ENCODE results near the gene PCDH19.
"Not testable (repeated sequence)": the region's sequence is repeated elsewhere in the genome, so short reads cannot be mapped to it uniquely, and the experiment has no call there.

PCDH19 gene, protein sequence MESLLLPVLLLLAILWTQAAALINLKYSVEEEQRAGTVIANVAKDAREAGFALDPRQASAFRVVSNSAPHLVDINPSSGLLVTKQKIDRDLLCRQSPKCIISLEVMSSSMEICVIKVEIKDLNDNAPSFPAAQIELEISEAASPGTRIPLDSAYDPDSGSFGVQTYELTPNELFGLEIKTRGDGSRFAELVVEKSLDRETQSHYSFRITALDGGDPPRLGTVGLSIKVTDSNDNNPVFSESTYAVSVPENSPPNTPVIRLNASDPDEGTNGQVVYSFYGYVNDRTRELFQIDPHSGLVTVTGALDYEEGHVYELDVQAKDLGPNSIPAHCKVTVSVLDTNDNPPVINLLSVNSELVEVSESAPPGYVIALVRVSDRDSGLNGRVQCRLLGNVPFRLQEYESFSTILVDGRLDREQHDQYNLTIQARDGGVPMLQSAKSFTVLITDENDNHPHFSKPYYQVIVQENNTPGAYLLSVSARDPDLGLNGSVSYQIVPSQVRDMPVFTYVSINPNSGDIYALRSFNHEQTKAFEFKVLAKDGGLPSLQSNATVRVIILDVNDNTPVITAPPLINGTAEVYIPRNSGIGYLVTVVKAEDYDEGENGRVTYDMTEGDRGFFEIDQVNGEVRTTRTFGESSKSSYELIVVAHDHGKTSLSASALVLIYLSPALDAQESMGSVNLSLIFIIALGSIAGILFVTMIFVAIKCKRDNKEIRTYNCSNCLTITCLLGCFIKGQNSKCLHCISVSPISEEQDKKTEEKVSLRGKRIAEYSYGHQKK (N-terminal part only)

DNA sequence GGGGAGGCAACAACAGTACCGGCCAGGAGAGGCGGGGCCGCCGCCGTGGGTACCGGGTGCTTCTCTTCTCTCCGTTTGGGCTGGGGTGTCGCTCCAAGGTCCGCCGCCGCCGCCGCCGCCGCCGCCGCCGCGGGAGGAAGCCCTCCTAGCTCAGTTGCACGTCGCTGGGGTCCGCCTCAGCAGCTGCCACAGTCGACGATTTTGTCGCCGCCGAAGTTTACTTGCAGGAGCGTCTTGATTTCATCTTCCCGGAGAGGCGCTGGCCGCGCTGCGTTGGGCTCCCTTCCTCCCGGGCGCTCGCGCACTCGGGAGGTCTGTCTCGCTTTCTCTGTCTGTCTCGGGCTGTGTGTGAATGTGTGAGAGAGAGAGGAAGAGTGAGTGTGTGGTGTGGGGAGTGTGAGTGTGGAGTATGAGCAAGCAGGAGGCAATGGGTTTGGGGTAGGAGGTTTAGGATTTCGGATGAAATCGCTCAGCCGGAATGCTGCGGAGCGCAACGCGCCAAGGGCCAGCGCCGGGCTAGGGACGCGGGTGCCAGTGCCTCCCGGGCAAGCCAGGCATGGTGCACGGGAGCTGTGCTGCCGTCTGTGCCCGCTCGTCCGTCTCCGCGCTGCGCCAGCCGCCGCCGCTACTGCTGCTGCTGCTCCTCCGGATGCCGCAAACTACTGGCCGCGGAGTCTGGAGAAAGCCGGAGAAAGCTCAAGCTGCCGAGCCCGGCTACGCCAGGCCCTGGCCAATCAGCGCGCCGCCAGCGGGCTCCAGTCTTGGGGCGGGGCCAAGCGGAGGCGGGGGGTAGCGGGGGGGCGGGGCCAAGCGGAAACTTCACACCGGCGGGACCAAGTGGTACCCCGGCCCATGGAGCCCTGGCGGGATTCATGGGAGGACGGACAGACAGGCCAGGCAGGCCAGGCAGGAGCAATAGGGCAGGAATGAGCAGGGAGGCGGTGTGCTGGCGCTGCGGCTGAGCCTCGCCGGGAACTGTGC, at the start of gene PCDH19:
Gene PCDH19, minus strand, starts transcription at position 664 of the 981 bp plus-strand sequence. CDS start 1,676 bp downstream, outside the sequence.
- DNase-seq (ENCODE audit: low read depth), result no peak

DNA sequence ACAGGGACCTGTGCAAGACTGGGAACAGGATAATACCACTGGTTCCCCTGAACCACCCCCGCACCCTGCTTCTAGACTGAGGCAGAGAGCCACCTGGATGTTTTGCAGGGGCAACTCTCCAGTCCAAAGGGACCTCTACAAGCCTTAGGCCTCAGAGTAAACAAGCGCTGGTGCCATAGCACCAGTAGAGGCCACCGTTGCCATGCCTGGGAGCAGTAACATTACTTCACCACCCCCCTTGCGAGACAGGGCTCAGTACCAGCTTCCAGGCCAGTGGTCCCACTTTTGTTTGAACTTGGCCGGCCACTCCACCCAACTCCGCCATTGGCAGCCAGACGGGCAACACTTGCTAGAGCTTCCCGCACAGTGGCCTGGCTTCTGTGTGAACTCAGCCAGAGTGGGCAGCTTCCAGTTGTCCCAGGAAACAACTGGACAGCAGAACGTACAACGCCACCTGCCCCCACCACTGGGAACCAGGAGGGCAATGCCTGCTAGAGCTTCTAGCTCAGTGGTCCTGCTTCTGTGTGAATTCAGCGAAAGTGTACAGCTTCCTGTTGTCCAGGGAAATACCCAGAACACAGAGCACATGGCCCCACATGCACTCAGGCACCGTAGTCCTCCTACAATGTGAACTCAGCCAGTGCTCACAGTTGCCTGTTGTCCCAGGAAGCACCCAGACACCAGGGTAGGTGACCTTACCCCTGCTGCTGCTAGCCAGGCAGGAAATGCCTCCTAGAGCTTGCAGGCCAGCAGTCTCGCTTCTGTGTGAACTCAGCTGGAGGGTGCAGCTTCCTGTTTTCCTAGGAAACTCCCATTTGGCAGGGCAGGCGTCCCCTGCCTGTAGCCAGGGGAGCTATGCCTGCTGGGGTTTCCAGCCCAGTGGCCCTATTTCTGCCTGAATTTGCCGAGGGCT, 39.9 kb upstream of the PCDH19 start:
- DNase-seq (ENCODE audit: low read depth), result no peak

DNA sequence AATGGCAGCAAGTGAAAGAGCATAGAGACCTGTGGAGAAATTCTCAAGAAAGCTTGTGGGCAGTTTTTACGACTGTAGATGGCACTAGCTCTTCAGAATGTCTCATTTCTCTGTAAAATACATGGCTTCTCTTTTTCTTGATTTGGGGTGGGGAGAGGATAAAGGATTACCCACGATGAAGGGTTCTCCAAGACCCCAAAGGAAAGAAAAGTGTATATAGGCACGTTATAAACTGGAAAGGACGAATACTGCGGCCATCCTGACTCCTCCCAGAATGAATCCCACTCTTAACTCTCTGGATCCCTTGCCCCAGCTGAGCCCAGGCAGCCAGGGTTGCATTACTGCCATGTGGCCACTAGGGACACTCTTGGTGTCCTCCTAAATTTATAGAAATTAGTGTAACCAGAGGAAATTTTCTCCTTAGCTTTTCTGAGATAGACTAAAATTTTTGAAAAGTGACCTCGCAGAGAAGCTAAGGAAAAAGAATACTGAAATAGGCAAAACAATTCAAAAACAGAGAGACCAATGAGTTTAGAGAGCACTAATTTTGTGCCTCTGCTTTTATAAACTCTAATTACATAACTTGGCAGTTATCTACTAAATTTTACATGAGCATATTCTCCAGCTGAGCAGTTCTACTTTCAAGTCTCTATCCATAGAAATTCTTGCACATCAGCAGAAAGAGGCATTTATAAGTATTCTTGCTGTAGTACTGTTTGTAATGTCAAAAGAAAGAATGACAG, 37.8 kb upstream of the PCDH19 start:
- DNase-seq (ENCODE audit: low read depth), result no peak

DNA sequence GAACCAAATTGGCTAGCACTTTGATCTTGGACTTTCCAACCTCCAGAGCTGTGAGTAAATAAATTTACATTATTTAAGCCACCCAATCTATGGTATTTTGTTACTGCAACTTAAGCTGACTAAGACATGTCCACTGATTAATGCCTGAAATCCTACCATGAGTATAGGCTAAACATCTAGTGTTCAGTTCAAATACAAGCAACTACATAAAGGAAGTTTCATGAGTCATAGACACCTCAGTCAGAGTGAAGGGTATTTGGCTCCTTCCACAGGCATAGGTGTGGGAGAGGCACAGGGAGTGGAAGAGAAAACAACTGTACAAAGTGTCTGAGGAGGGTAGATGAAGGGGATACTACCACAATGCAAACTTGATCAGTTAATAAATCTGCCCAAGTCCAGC, 35.5 kb upstream of the PCDH19 start:
- no peak for DNase-seq (ENCODE audit: low read depth)

DNA sequence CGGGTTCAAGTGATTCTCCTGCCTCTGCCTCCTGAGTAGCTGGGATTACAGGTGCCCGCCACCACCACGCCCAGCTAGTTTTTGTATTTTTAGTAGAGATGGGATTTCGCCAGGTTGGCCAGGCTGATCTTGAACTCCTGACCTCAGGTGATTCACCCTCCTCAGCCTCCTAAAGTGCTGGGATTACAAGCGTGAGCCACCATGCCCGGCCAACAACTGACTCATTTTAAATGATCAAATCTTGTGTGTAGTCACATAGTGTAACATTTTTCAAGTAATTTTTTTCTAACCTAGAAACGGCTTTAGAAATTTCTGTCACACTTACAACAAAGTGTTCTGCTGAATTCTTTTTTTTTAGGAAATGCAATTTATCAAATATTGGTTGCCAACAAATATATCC, 31.2 kb upstream of the PCDH19 start:
- not testable (repeated sequence) for DNase-seq (ENCODE audit: low read depth)

DNA sequence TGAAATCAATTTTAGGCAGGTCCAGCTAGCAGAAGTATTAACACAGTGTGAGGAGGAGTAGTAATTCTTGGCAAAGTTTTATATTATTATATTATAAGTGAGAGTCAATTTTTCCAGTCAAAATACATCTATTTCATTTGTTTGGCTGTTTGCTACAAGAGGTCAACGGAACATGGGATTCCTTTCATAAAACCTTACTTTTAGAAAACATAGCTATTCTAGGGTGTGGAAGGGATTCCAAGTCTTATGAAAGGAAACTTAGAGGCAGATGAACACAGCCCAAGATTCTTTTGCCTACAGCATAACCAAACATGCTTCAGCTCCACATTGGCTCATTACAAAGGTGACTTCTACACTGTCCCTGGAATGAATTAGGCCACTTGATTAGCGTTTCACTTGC, 29.9 kb upstream of the PCDH19 start:
- DNase-seq (ENCODE audit: low read depth), result no peak

DNA sequence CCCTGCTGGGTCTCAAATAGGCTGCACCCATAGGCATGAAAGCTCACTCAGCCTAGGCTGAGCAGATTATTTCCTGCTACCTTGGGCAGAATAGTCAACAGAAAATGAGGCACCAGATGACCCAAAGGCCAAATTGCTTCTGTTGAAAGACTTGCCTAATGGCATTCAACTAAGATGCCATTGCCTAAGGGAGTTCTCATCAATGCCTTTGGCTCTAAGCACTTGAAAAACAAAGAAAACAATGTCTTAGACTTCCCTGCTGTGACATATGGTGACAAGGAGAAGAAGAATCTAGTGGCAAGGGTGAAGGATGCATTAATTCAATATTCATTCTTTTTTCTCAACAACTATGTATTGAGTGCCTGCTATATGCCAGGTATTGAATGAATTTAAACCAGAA, 25.7 kb upstream of the PCDH19 start:
- no peak for DNase-seq (ENCODE audit: low read depth)

DNA sequence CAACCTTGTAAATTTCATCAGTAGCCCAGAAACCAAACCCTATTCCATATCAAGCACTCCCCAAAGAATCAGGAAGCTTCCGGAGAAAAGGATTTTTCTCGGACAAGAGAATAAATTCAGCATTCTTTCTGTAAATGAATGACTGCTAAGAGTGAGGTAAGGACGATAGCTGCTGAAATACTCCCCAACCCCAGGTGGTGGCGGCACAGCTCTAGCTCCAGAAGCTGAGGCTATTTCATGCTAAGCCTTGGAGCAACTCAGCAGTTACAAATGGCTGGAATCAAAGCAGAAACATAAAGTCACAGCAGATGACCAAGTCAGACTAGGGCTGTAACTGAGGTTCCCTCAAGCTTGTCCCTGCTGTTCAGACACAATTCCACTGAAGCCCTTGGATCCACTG, 13.9 kb upstream of the PCDH19 start:
- DNase-seq (ENCODE audit: low read depth), result no peak

DNA sequence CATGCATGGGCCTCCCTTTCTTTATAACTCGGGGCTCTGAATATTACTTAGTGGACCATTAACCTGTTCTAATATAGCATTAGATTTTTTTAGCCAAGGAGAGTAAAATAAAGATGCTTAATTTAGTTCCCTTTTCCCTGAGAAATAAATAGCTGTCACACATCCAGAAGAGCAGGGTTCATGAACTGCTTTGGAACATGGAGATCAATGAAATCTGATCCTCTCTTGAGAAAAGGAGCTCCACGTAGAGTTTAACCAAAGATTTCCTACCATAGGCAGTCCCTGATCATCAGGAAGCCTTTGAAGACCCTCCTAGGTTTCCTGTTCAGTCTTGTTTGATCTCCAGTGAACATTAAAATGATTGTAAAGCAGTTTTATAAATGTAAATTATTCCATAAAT, 8.5 kb upstream of the PCDH19 start:
- no peak for DNase-seq (ENCODE audit: low read depth)

DNA sequence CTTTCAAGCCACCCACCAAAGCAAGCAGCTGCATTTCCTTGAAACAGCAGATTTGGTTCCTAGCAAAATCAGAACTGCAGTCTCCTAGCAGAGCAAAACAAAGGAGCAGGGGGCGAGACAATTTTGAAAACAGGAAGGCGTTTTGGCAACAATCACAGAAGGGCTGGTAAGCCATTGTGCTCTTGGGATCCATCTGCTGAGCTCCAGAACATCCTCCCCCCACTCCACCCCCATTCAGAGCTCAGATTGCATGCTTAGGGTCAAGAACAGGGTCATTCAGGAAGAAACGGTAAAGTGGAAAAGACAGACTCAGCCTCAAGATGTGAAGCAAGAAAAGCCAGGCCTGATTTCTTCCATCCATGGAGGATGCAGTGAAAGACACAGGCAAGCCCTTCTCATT, 7.6 kb upstream of the PCDH19 start:
- DNase-seq (ENCODE audit: low read depth), result no peak

DNA sequence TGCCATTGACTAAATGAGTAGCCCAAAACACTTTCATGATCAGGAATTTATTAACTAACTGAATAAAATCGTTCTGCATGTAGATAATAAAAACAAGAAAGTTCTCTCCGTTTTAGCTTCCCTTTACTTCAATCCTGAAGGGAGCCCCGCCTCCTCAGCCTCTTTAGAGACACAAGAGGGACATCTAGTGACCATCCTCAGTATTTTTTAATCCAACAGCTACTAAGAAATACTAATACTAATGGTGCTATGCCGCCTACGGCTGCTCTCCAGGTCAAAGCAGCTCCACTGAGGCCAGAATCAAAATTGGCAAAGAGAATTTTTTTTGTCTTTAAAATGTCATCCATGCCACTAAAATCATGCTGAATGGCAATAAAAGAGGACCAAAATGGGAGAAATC, 3.2 kb upstream of the PCDH19 start:
- no peak for DNase-seq (ENCODE audit: low read depth)

DNA sequence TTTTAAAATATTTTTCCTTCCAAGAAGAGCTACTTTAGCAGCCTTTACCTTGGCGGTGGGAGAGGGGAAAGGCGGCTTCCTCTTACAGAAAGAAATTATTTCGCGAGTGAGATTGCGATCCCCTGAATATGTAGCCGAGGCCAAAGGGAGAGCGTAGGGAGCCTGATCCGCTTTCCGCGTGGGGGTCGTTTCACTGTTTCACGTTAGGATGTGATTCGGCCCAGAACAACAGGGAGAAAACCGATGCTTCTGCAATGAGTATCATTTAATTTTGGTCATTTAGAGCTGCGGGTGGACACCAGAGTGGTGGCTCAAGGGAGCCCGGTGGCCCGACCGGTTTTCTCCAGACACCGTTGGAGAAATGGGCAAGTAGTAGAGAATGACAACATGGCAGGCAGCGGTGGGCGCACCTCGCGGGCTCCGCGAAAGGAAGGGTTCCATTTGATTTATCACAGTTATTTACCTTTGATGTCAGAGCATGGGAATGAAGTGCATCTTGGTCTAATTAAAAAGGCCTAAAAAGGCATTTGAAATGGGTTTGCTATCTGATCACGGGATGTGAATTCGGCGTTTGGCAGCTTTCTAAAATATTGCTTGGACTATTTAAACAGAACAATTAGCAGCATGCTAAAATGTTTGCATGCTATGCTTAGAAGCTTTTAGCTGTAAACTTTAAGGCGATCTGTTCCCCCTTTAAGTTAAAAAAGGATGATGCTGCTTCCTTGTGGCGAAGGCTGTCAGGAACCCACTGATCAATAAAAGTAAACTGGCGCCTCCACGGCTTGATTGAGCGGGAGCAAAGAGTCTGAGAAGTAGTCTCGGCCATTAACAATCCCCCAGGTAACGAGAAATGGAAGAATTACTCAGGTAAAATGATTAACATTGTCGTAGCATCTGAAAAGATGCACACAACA, 2.0 kb upstream of the PCDH19 start:
- DNase-seq (ENCODE audit: low read depth), result no peak

DNA sequence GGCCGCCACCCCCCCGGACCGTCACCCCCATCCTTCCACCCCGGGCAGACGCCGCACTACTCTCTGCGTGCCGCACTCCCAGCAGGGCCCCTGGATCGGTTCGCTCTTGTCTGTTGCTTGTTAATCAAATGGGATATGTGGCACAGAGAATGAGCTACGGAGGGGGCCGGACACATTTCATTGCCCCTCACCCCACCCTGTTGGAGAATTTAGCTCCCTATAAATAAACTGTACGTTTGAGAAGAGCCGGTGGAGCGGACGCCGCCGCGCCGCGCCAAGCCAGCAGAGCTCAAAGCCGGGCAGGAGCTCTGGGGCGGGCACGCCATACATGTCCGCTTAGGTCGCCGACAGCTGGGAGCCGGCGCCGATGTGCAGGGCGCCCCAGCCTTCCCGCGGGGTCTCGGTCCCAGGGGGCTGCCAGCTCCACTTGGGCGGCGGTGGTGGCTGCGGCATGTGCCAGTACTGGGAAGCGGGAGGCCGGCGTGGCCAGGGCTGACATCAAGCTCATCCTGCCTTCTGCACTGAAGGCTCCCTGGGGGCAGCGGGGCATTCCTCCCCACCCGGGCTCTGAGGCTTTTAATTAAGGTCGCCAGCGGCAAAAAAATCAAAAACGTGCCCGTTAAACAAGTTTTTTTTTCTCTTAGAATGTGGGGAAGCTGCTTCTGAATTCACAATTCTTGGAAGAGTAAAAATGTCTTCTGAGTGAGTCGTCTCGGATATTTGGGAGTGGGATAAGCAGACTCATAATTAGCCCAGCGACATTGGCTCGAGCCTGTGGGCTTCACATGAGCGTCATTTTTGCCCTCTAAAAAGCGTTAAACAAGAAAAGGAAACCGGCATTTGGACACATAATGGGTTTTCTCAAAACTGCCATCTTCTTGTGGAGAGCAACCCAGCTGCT, 1.1 kb upstream of the PCDH19 start:
- no peak for DNase-seq (ENCODE audit: low read depth)

DNA sequence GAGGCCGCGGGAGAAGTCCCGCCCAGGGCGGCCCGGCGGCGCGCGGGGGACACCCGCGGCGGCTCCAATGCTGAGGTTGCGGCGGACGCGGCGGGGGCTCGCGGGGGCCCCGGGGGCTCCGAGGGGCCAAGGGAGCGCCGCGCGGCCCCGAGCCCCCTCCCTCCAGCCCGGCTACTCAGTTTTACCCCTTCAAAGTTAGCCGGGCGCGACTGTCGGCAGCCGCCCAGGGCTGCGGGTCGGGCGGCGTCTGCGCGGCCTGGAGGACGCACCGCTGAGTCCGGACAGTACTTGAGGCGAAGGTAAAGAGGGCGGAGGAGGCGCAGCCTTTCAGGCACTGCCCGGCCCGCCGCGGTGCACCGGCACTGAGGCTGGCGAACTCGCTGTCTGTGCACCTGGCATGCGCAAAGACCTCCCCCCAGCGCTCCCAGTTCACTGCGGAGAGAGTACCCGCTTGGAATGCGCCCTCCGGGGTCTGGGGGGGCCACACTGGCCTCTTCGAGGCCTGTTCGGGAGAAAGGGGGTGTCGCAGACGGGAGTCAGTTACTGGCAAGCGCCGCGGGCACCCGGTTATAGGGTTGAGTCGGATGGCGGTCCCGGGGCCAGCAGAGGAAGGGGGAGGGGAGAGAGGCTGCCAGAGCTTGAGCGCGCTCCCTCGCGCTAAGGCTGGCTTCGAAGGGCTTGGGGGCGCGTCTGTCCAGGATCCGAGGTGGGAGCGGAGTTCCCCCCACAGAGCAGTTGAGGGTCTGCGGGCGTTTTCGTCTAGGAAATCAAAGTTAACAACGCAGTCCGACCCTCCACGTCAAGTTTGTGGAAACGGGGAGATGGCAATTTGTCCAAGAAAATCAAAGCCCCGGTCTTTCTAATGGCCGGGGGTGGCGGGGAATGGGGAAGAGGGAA, 1.1 kb downstream of the PCDH19 start:
- DNase-seq (ENCODE audit: low read depth), result no peak

DNA sequence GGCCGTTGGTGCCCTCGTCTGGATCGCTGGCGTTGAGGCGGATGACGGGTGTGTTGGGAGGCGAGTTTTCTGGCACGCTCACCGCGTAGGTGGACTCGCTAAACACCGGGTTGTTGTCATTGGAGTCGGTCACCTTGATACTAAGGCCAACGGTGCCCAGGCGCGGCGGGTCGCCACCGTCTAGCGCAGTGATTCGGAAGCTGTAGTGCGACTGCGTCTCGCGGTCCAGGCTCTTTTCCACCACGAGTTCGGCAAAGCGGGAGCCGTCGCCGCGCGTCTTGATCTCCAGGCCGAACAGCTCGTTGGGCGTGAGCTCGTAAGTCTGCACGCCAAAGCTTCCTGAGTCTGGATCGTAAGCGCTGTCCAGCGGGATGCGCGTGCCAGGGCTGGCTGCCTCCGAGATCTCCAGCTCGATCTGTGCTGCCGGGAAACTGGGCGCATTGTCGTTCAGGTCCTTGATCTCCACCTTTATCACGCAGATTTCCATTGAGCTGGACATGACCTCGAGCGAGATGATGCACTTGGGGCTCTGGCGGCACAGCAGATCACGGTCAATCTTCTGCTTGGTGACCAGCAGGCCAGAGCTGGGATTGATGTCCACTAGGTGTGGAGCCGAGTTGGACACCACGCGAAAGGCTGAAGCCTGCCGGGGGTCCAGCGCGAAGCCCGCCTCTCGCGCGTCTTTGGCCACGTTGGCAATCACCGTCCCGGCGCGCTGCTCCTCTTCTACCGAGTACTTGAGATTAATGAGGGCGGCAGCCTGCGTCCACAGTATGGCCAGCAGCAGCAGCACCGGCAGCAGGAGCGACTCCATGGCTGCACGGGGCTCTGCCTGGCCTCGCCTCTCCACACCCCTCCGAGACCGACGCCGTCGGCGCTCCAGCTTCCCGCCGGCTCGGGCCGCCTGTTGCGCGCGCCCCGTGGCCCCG, 2.0 kb downstream of the PCDH19 start:
- no peak for DNase-seq (ENCODE audit: low read depth)

DNA sequence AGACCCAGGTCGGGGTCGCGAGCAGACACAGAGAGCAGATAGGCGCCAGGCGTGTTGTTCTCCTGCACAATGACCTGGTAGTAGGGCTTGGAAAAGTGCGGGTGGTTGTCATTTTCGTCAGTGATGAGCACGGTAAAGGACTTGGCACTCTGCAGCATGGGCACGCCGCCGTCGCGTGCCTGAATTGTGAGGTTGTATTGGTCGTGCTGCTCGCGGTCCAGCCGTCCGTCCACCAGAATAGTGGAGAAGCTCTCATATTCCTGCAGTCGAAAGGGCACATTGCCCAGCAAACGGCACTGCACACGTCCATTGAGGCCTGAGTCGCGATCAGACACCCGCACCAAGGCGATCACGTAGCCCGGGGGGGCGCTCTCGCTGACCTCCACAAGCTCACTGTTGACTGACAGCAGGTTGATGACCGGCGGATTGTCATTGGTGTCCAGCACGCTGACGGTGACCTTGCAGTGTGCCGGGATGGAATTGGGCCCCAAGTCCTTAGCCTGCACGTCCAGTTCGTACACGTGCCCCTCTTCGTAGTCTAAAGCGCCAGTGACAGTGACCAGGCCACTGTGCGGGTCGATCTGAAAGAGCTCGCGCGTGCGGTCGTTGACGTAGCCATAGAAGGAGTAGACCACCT, 2.8 kb downstream of the PCDH19 start:
- DNase-seq (ENCODE audit: low read depth), result no peak
